T-cell (primary cell): Measurements from ENCODE around the gene RASGEF1B. TPM values are rescaled to one million over a fixed set of nuclear protein-coding genes. Genes with fewer than 3 reads are reported as not detected.

Experiments used
- ATAC-seq, 4 experiments: fragments of 200-7000 bp in 3 of 4; fragments of 150-1000 bp in 1 of 4; cut with Tn5 transposase; replicated peaks in 1 of 4; 1 replicate in 3 of 4; 2 replicates in 1 of 4; pipeline ENCODE4 v1.10.0; 2021; ENCODE audit warnings: moderate library complexity in 3 of 4, mild to moderate bottlenecking in 2 of 4, moderate number of reproducible peaks in 1 of 4
- CTCF ChIA-PET, 2 donors: fragments of 300-600 bp; sonication (Branson Sonifier 250); formaldehyde crosslinking; loops; one replicate each; lab custom pipeline; 2022; ENCODE audit warnings: antibody characterized with exemption in 2 of 2; lab: Charles Lee
- POLR2A ChIA-PET, 2 donors: fragments of 300-600 bp; sonication (Branson Sonifier 250); formaldehyde crosslinking; loops; one replicate each; lab custom pipeline; 2022; ENCODE audit warnings: antibody characterized with exemption in 2 of 2; lab: Charles Lee
- DNase-seq, 35 experiments: peaks; one replicate each; pipeline versions ENCODE4 v3.0.0 to v3.0.0-alpha.2; 2013 to 2023
- H3K27ac ChIP-seq: one replicate; pipeline ENCODE4 v1.5.1; 2013; ENCODE audit warnings: low read length
- H3K27me3 ChIP-seq, 2 experiments: replicated peaks in 1 of 2; 1 replicate in 1 of 2; 2 replicates in 1 of 2; pipeline versions ENCODE4 v1.6.1 to v1.7.0; 2013; ENCODE audit warnings: low read length in 1 of 2, mixed read lengths in 1 of 2; ENCODE audit not compliant: control insufficient read depth in 2 of 2, insufficient read depth in 2 of 2; ENCODE audit errors: extremely low read depth in 1 of 2
- H3K36me3 ChIP-seq, 2 donors: 1 replicate in 1 of 2; 2 replicates in 1 of 2; pipeline versions ENCODE4 v1.6.1 to v1.7.0; 2013; ENCODE audit warnings: low read length in 1 of 2; ENCODE audit not compliant: control insufficient read depth in 2 of 2, insufficient read depth in 1 of 2; ENCODE audit errors: extremely low read depth in 1 of 2
- H3K4me1 ChIP-seq, 2 experiments: 1 replicate in 1 of 2; 2 replicates in 1 of 2; pipeline versions ENCODE4 v1.6.1 to v1.7.0; 2013; ENCODE audit warnings: low read length in 2 of 2, mixed read lengths in 1 of 2; ENCODE audit not compliant: insufficient read depth in 2 of 2, control insufficient read depth in 1 of 2; ENCODE audit errors: extremely low read depth in 1 of 2
- H3K4me3 ChIP-seq, 2 donors: 1 replicate in 1 of 2; 2 replicates in 1 of 2; pipeline versions ENCODE4 v1.5.1 to v1.7.0; 2013; ENCODE audit warnings: mild to moderate bottlenecking in 2 of 2, low read length in 1 of 2, moderate library complexity in 1 of 2; ENCODE audit not compliant: control insufficient read depth in 1 of 2; ENCODE audit errors: extremely low read depth in 1 of 2
- H3K9me3 ChIP-seq: 2 replicates; pipeline ENCODE4 v1.7.0; 2013
- H3K27ac Mint-ChIP-seq, 2 donors: one replicate each; pipeline ENCODE4 v1.8.0; 2020 to 2021; ENCODE audit warnings: mild to moderate bottlenecking in 2 of 2, mixed read lengths in 2 of 2
- H3K27me3 Mint-ChIP-seq, 2 donors: one replicate each; pipeline ENCODE4 v1.8.0; 2021 to 2022; ENCODE audit warnings: mixed read lengths in 2 of 2
- H3K36me3 Mint-ChIP-seq: one replicate; pipeline ENCODE4 v1.8.0; 2021; ENCODE audit warnings: mixed read lengths
- H3K4me1 Mint-ChIP-seq, 3 donors: one replicate each; pipeline ENCODE4 v1.8.0; 2020 to 2022; ENCODE audit warnings: mixed read lengths in 3 of 3, mild to moderate bottlenecking in 1 of 3
- H3K4me3 Mint-ChIP-seq, 3 donors: one replicate each; pipeline ENCODE4 v1.8.0; 2020 to 2022; ENCODE audit warnings: mild to moderate bottlenecking in 3 of 3, mixed read lengths in 3 of 3, moderate library complexity in 3 of 3
- H3K9me3 Mint-ChIP-seq, 3 donors: one replicate each; pipeline ENCODE4 v1.8.0; 2020 to 2022; ENCODE audit warnings: mixed read lengths in 3 of 3
- WGBS: methylation state at CpG from one replicate; pipeline ENCODE4 v1.1.5; 2013; ENCODE audit warnings: missing lambda C conversion rate; ENCODE audit not compliant: insufficient coverage; 5-methylcytosine and 5-hydroxymethylcytosine counted together
- total RNA-seq, 35 experiments: library from RNA in 6 of 35; stranded (reverse) in 6 of 35; fragments of 120-200 nt in 1 of 35; gene quantifications; one replicate each; pipeline versions ENCODE4 v1.2.1 to v1.2.4 and lab custom pipeline; 2013 to 2026

Gene RASGEF1B
- total RNA-seq, 5 donors from 2014 or later (not counting 1 experiment from before 2014, with no cell fraction given), result 7.3 to 54.0 (median 8.1) TPM

GRCh38 chr4:81459228-81459627, 12.5 kb downstream of the RASGEF1B start:
- H3K27me3 ChIP-seq, result no peaks in the 10 kb centered on the region
- no peak for DNase-seq
- peaks cover 0 to 22% of the 10 kb centered on the region in 2 donors for H3K36me3 ChIP-seq
- no CpG with 5 or more reads among the region's 2 CpGs for WGBS
- no peaks in the 10 kb centered on the region for H3K9me3 ChIP-seq
- POLR2A ChIA-PET, result interaction anchor here (0.6 to 1.1 kb wide), 2 partner anchors 11 to 12 kb away, joined by 3 to 5 read pairs; no protein-coding TSS in a partner anchor
- no peak overlapping the region for H3K4me3 Mint-ChIP-seq
- H3K4me1 ChIP-seq, result peaks cover 0 to 11% of the 10 kb centered on the region in 2 experiments
- CTCF ChIA-PET, result interaction anchor here (1.5 to 1.7 kb wide), 3 partner anchors 8 to 230 kb away, joined by 3 to 7 read pairs (median 4); no protein-coding TSS in a partner anchor
- no peaks in the 10 kb centered on the region for H3K27me3 Mint-ChIP-seq
- H3K36me3 Mint-ChIP-seq, result peaks cover 48% of the 10 kb centered on the region
- H3K4me1 Mint-ChIP-seq, result peaks cover 43 to 53% (median 45%) of the 10 kb centered on the region in 3 donors
- H3K27ac Mint-ChIP-seq, result no peak overlapping the region
- no peak overlapping the region for H3K27ac ChIP-seq
- H3K9me3 Mint-ChIP-seq, result no peaks in the 10 kb centered on the region
- no peak for ATAC-seq
- H3K4me3 ChIP-seq, result no peak overlapping the region

- H3K4me3 ChIP-seq, result no peak overlapping the region
- no peaks in the 10 kb centered on the region for H3K9me3 Mint-ChIP-seq
- peaks cover 0 to 7% of the 10 kb centered on the region in 2 experiments for H3K4me1 ChIP-seq
- peaks cover 56% of the 10 kb centered on the region for H3K36me3 Mint-ChIP-seq
- CTCF ChIA-PET, result interaction anchor here in 1 of 2 donors (1.6 to 1.7 kb wide), 2 partner anchors 9 to 231 kb away, joined by 3 to 7 read pairs; no protein-coding TSS in a partner anchor
- H3K27me3 ChIP-seq, result no peaks in the 10 kb centered on the region
- DNase-seq (no peak), ATAC-seq (no peak)
- H3K27ac Mint-ChIP-seq, result no peak overlapping the region
- peaks cover 0 to 22% of the 10 kb centered on the region in 2 donors for H3K36me3 ChIP-seq
- no peak overlapping the region for H3K27ac ChIP-seq
- H3K4me1 Mint-ChIP-seq, result peaks cover 35 to 41% (median 39%) of the 10 kb centered on the region in 3 donors
- WGBS, result 100% methylated on average over 1 of the region's 2 CpGs
- H3K9me3 ChIP-seq, result no peaks in the 10 kb centered on the region
- POLR2A ChIA-PET, result no interaction called here
- H3K4me3 Mint-ChIP-seq, result no peak overlapping the region
- H3K27me3 Mint-ChIP-seq, result no peaks in the 10 kb centered on the region
Observed at GRCh38 chr4:81457921-81458520, 13.7 kb downstream of the RASGEF1B start.

- ATAC-seq, result no peak
- Histone ChIP-seq H3K4me3 (no peak overlapping the region), H3K9me3 (no peaks in the 10 kb centered on the region), H3K4me1 (peaks cover 0 to 5% of the 10 kb centered on the region in 2 experiments), H3K27me3 (no peaks in the 10 kb centered on the region), H3K27ac (no peak overlapping the region), H3K36me3 (peaks cover 0 to 22% of the 10 kb centered on the region in 2 donors)
- no CpG with 5 or more reads among the region's 3 CpGs for WGBS
- ChIA-PET POLR2A (no interaction called here), CTCF (no interaction called here)
- Mint-ChIP-seq H3K36me3 (peaks cover 62% of the 10 kb centered on the region), H3K4me3 (no peak overlapping the region), H3K9me3 (no peaks in the 10 kb centered on the region), H3K27ac (no peak overlapping the region), H3K4me1 (peaks cover 29 to 35% (median 35%) of the 10 kb centered on the region in 3 donors), H3K27me3 (no peaks in the 10 kb centered on the region)
- no peak for DNase-seq
Observed at GRCh38 chr4:81457345-81457744, 14.4 kb downstream of the RASGEF1B start.

- no peak overlapping the region for H3K4me3 ChIP-seq
- no CpG with 5 or more reads among the region's 2 CpGs for WGBS
- peaks cover 0 to 2% of the 10 kb centered on the region in 2 experiments for H3K4me1 ChIP-seq
- no peak overlapping the region for H3K27ac ChIP-seq
- Mint-ChIP-seq H3K4me1 (peaks cover 20 to 25% (median 24%) of the 10 kb centered on the region in 3 donors), H3K9me3 (no peaks in the 10 kb centered on the region), H3K27ac (no peak overlapping the region), H3K27me3 (no peaks in the 10 kb centered on the region), H3K4me3 (no peak overlapping the region), H3K36me3 (peaks cover 67% of the 10 kb centered on the region)
- no peaks in the 10 kb centered on the region for H3K9me3 ChIP-seq
- H3K27me3 ChIP-seq, result no peaks in the 10 kb centered on the region
- ATAC-seq (no peak), DNase-seq (no peak)
- CTCF ChIA-PET, result interaction anchor here in 1 of 2 donors (1.4 kb wide), 1 partner anchor 11 kb away, joined by 3 read pairs; no protein-coding TSS in a partner anchor
- POLR2A ChIA-PET, result no interaction called here
- H3K36me3 ChIP-seq, result peaks cover 0 to 26% of the 10 kb centered on the region in 2 donors
Observed at GRCh38 chr4:81455897-81456296, 15.8 kb downstream of the RASGEF1B start.

GRCh38 chr4:81454948-81455347, 16.8 kb downstream of the RASGEF1B start:
- H3K36me3 Mint-ChIP-seq, result peaks cover 72% of the 10 kb centered on the region
- H3K27ac ChIP-seq, result no peak overlapping the region
- no peak overlapping the region for H3K4me3 ChIP-seq
- H3K36me3 ChIP-seq, result peaks cover 0 to 26% of the 10 kb centered on the region in 2 donors
- no peak overlapping the region for H3K4me3 Mint-ChIP-seq
- CTCF ChIA-PET, result interaction anchor here (0.7 to 1.4 kb wide), 2 partner anchors 12 to 256 kb away, joined by 3 read pairs; no protein-coding TSS in a partner anchor
- no peaks in the 10 kb centered on the region for H3K4me1 ChIP-seq
- DNase-seq (no peak), ATAC-seq (no peak)
- no peaks in the 10 kb centered on the region for H3K27me3 Mint-ChIP-seq
- WGBS, result 88% methylated on average over 1 of the region's 2 CpGs
- POLR2A ChIA-PET, result interaction anchor here in 1 of 2 donors (0.6 kb wide), 1 partner anchor 447 kb away, joined by 3 read pairs; no protein-coding TSS in a partner anchor
- no peaks in the 10 kb centered on the region for H3K9me3 Mint-ChIP-seq
- peaks cover 12 to 18% (median 15%) of the 10 kb centered on the region in 3 donors for H3K4me1 Mint-ChIP-seq
- H3K27me3 ChIP-seq, result no peaks in the 10 kb centered on the region
- H3K27ac Mint-ChIP-seq, result no peak overlapping the region
- H3K9me3 ChIP-seq, result no peaks in the 10 kb centered on the region

- POLR2A ChIA-PET, result interaction anchor here in 1 of 2 donors (0.6 kb wide), 1 partner anchor 447 kb away, joined by 3 read pairs; no protein-coding TSS in a partner anchor
Observed at GRCh38 chr4:81454499-81454898, 17.2 kb downstream of the RASGEF1B start.

More at GRCh38 chr4:81454499-81454898, 17.2 kb downstream of the RASGEF1B start:
- Mint-ChIP-seq H3K27ac (no peak overlapping the region), H3K4me1 (peaks cover 11 to 17% (median 14%) of the 10 kb centered on the region in 3 donors), H3K9me3 (no peaks in the 10 kb centered on the region), H3K27me3 (no peaks in the 10 kb centered on the region), H3K36me3 (peaks cover 77% of the 10 kb centered on the region), H3K4me3 (no peak overlapping the region)
- no peaks in the 10 kb centered on the region for H3K9me3 ChIP-seq
- CTCF ChIA-PET, result interaction anchor here in 1 of 2 donors (0.7 kb wide), 1 partner anchor 257 kb away, joined by 3 read pairs; no protein-coding TSS in a partner anchor
- WGBS, result 60% methylated on average over 1 of the region's 5 CpGs
- no peak overlapping the region for H3K27ac ChIP-seq
- H3K27me3 ChIP-seq, result no peaks in the 10 kb centered on the region
- peak in 2 of 4 experiments; percentile 19 to 65 for ATAC-seq
- no peak overlapping the region for H3K4me3 ChIP-seq
- no peaks in the 10 kb centered on the region for H3K4me1 ChIP-seq
- peak in 2 of 35 experiments; percentile 16 to 19 for DNase-seq
- peaks cover 0 to 26% of the 10 kb centered on the region in 2 donors for H3K36me3 ChIP-seq
